K562 (cell line): ENCODE data around the gene ATP9A. TPM values are rescaled to one million over a fixed set of nuclear protein-coding genes. Genes with fewer than 3 reads are reported as not detected.

Experiments used
- HDAC2 ChIP-seq: fragments of 450-650 bp; IDR thresholded peaks from 2 replicates; pipeline ENCODE4 v1.6.1; 2016; ENCODE audit warnings: mild to moderate bottlenecking
- NFE2 ChIP-seq: IDR thresholded peaks from 2 replicates; pipeline ENCODE4 v1.6.1; 2014; ENCODE audit warnings: antibody characterized with exemption, low read depth
- RBM25 ChIP-seq: fragments of 200-400 bp; formaldehyde crosslinking; IDR thresholded peaks from 2 replicates; pipeline ENCODE4 v1.6.1; 2018; ENCODE audit warnings: low read length, low read depth, moderate library complexity; ENCODE audit not compliant: severe bottlenecking
- ZNF274 ChIP-seq: IDR thresholded peaks from 2 replicates; pipeline ENCODE4 v1.6.1; 2011; ENCODE audit warnings: low read depth, mild to moderate bottlenecking, low read length, moderate library complexity, borderline replicate concordance
- ZNF347 ChIP-seq: fragments of 450-650 bp; formaldehyde crosslinking; IDR thresholded peaks from 2 replicates; pipeline ENCODE4 v1.4.0; 2020; ENCODE audit warnings: low read depth, mild to moderate bottlenecking, moderate library complexity
- ZSCAN32 ChIP-seq: fragments of 450-650 bp; formaldehyde crosslinking; IDR thresholded peaks from 2 replicates; pipeline ENCODE4 v1.4.0; 2020; ENCODE audit warnings: mild to moderate bottlenecking, moderate library complexity
- polyA plus RNA-seq, 8 experiments: library from polyadenylated mRNA; depleted of rRNA in 4 of 8; stranded (reverse) in 5 of 8; unstranded in 3 of 8; fragments of >200 nt; fragmentation: Nextera tagmentation in 2 of 8; fragmentation: Illumina TruSeq in 1 of 8; extraction: Ambion mirVana in 2 of 8; extraction: Trizol in 1 of 8; gene quantifications; 2 replicates each; pipeline versions ENCODE4 v1.2.1 to v1.2.3, GENCODE V29; 2011 to 2014; ENCODE audit warnings: inconsistent platforms in 1 of 8, missing spikeins in 1 of 8
- total RNA-seq, 7 experiments: library from RNA; depleted of rRNA in 6 of 7; stranded (reverse); fragments of >200 nt in 6 of 7; fragmentation: Illumina TruSeq in 2 of 7; extraction: Trizol in 2 of 7; gene quantifications; 2 replicates each; pipeline versions ENCODE4 v1.2.1 to v1.2.3, GENCODE V29; 2011 to 2021; ENCODE audit warnings: low replicate concordance in 1 of 7
- TF ChIP-seq, protein P1 (sequence below): fragments of 200-800 bp; sonication (Bioruptor generic); IDR thresholded peaks from 2 replicates; pipeline ENCODE4 v1.6.1; 2017; ENCODE audit warnings: missing genetic modification characterization, missing compliant biosample characterization
- TF ChIP-seq, protein P2 (sequence below): fragments of 250-450 bp; sonication (Bioruptor Pico); IDR thresholded peaks from 2 replicates; pipeline ENCODE4 v1.5.0; 2022; ENCODE audit warnings: mild to moderate bottlenecking
- TF ChIP-seq, protein P3 (sequence below): IDR thresholded peaks from 2 replicates; pipeline ENCODE4 v1.6.1; 2011; ENCODE audit warnings: borderline replicate concordance, low read depth, mild to moderate bottlenecking, moderate library complexity, low read length; ENCODE audit not compliant: insufficient read depth, poor library complexity, severe bottlenecking
- TF ChIP-seq, protein P4 (sequence below): fragments of 450-650 bp; IDR thresholded peaks from 2 replicates; pipeline ENCODE4 v1.6.1; 2017; ENCODE audit warnings: antibody characterized with exemption
- TF ChIP-seq, protein P5 (sequence below), 3 experiments: fragments of 200-800 bp in 1 of 3; fragments of 250-450 bp in 1 of 3; fragments of 450-650 bp in 1 of 3; sonication (Bioruptor Pico) in 1 of 3; sonication (Bioruptor generic) in 1 of 3; formaldehyde crosslinking in 1 of 3; IDR thresholded peaks; 2 replicates each; pipeline versions ENCODE4 v1.6.1 to v1.8.0; 2016 to 2022; ENCODE audit warnings: mild to moderate bottlenecking in 2 of 3, missing genetic modification characterization in 2 of 3, missing compliant biosample characterization in 1 of 3, moderate library complexity in 1 of 3

The ATP9A gene
- total and polyA plus RNA-seq, 9 of the 15 experiments (the other 6 are each of a cell fraction or from before 2014, with no cell fraction given): 0.18 to 0.62 (median 0.29) TPM

DNA sequence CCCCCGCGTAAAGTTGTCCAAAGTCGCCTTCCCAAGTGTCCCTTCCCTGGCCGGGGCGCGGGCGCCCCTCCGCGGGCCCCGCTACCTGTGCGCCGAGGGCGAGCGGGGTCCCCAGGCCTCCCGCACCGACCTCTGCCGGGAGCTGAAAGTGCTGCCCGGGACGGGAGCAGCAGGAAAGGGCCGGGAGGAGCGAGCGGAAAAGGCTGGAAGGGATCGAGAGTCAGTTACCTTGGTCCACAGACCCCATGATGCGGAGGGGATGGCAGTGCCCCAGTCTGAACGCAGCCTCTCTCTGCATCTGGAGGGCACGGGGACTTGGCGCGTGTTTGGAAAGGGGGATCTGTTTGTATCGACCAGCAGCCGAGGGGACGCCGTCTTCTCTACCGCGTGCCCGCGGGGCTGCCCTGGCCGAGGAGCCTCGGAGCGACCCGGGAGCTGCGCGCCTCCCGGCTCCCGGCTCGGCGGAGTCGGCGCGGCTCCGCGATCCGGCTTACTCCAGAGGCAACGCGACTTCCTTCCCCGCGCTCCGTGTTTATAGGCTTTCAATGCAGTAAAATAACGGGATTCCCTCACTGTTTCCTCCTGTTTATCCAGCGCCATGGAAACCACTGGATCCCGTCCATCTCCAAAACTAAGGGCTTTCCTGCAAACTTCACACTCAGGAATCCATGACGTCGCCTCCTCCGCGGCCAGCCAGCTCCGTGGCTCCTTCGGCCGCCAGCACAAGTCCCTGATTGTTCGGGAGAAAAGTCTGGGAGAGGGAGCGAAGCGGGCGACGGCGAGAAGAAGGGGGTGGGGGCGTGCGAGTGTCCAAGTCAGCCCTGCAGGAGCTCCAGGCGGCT is 205.6 kb downstream of the ATP9A start (continued):
- TF ChIP-seq, protein P1, sequence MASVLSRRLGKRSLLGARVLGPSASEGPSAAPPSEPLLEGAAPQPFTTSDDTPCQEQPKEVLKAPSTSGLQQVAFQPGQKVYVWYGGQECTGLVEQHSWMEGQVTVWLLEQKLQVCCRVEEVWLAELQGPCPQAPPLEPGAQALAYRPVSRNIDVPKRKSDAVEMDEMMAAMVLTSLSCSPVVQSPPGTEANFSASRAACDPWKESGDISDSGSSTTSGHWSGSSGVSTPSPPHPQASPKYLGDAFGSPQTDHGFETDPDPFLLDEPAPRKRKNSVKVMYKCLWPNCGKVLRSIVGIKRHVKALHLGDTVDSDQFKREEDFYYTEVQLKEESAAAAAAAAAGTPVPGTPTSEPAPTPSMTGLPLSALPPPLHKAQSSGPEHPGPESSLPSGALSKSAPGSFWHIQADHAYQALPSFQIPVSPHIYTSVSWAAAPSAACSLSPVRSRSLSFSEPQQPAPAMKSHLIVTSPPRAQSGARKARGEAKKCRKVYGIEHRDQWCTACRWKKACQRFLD: no peak
- TF ChIP-seq, protein P2, sequence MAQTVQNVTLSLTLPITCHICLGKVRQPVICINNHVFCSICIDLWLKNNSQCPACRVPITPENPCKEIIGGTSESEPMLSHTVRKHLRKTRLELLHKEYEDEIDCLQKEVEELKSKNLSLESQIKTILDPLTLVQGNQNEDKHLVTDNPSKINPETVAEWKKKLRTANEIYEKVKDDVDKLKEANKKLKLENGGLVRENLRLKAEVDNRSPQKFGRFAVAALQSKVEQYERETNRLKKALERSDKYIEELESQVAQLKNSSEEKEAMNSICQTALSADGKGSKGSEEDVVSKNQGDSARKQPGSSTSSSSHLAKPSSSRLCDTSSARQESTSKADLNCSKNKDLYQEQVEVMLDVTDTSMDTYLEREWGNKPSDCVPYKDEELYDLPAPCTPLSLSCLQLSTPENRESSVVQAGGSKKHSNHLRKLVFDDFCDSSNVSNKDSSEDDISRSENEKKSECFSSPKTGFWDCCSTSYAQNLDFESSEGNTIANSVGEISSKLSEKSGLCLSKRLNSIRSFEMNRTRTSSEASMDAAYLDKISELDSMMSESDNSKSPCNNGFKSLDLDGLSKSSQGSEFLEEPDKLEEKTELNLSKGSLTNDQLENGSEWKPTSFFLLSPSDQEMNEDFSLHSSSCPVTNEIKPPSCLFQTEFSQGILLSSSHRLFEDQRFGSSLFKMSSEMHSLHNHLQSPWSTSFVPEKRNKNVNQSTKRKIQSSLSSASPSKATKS: no peak
- TF ChIP-seq ZNF347 (CRISPR knock-in tag) (no peak), ZSCAN32 (no peak), NFE2 (no peak), HDAC2 (no peak), RBM25 (no peak), ZNF274 (no peak)
- TF ChIP-seq, protein P3, sequence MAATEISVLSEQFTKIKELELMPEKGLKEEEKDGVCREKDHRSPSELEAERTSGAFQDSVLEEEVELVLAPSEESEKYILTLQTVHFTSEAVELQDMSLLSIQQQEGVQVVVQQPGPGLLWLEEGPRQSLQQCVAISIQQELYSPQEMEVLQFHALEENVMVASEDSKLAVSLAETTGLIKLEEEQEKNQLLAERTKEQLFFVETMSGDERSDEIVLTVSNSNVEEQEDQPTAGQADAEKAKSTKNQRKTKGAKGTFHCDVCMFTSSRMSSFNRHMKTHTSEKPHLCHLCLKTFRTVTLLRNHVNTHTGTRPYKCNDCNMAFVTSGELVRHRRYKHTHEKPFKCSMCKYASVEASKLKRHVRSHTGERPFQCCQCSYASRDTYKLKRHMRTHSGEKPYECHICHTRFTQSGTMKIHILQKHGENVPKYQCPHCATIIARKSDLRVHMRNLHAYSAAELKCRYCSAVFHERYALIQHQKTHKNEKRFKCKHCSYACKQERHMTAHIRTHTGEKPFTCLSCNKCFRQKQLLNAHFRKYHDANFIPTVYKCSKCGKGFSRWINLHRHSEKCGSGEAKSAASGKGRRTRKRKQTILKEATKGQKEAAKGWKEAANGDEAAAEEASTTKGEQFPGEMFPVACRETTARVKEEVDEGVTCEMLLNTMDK: no peak
- TF ChIP-seq, protein P4, sequence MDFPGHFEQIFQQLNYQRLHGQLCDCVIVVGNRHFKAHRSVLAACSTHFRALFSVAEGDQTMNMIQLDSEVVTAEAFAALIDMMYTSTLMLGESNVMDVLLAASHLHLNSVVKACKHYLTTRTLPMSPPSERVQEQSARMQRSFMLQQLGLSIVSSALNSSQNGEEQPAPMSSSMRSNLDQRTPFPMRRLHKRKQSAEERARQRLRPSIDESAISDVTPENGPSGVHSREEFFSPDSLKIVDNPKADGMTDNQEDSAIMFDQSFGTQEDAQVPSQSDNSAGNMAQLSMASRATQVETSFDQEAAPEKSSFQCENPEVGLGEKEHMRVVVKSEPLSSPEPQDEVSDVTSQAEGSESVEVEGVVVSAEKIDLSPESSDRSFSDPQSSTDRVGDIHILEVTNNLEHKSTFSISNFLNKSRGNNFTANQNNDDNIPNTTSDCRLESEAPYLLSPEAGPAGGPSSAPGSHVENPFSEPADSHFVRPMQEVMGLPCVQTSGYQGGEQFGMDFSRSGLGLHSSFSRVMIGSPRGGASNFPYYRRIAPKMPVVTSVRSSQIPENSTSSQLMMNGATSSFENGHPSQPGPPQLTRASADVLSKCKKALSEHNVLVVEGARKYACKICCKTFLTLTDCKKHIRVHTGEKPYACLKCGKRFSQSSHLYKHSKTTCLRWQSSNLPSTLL: no peak
- TF ChIP-seq, protein P5, sequence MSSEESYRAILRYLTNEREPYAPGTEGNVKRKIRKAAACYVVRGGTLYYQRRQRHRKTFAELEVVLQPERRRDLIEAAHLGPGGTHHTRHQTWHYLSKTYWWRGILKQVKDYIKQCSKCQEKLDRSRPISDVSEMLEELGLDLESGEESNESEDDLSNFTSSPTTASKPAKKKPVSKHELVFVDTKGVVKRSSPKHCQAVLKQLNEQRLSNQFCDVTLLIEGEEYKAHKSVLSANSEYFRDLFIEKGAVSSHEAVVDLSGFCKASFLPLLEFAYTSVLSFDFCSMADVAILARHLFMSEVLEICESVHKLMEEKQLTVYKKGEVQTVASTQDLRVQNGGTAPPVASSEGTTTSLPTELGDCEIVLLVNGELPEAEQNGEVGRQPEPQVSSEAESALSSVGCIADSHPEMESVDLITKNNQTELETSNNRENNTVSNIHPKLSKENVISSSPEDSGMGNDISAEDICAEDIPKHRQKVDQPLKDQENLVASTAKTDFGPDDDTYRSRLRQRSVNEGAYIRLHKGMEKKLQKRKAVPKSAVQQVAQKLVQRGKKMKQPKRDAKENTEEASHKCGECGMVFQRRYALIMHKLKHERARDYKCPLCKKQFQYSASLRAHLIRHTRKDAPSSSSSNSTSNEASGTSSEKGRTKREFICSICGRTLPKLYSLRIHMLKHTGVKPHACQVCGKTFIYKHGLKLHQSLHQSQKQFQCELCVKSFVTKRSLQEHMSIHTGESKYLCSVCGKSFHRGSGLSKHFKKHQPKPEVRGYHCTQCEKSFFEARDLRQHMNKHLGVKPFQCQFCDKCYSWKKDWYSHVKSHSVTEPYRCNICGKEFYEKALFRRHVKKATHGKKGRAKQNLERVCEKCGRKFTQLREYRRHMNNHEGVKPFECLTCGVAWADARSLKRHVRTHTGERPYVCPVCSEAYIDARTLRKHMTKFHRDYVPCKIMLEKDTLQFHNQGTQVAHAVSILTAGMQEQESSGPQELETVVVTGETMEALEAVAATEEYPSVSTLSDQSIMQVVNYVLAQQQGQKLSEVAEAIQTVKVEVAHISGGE (CRISPR knock-in tag; IDR thresholded peaks at IDR 0.05): peak in 1 of 3 experiments; percentile 25; a peak in 1 of 6 replicates
